GM06990 (cell line): Measurements from ENCODE around the gene YKT6.

Source experiments
- DNase-seq: peaks from one replicate; pipeline ENCODE4 v3.0.0-alpha.2; 2011; ENCODE audit not compliant: insufficient read length; ENCODE audit errors: extremely low read depth
- H3K27me3 ChIP-seq: replicated peaks from 2 replicates; pipeline ENCODE4 v1.6.0; 2011; ENCODE audit warnings: low read length; ENCODE audit not compliant: control insufficient read depth, insufficient read depth
- H3K36me3 ChIP-seq: 2 replicates; pipeline ENCODE4 v1.5.1; 2011; ENCODE audit warnings: low read length; ENCODE audit not compliant: control insufficient read depth, insufficient read depth
- H3K4me3 ChIP-seq: replicated peaks from 2 replicates; pipeline ENCODE4 v1.5.1; 2011; ENCODE audit warnings: low read depth, mild to moderate bottlenecking, control low read depth, low read length
- TF ChIP-seq, protein P1 (sequence below): IDR thresholded peaks from 2 replicates; pipeline ENCODE4 v1.5.1; 2011; ENCODE audit warnings: low read length, control low read depth, mild to moderate bottlenecking, inconsistent platforms; ENCODE audit not compliant: insufficient read depth, poor library complexity, severe bottlenecking

YKT6 gene

GRCh38 chr7:44175730-44176129 lies 25.0 kb upstream of the YKT6 start:
- no peak for DNase-seq
- TF ChIP-seq, protein P1, sequence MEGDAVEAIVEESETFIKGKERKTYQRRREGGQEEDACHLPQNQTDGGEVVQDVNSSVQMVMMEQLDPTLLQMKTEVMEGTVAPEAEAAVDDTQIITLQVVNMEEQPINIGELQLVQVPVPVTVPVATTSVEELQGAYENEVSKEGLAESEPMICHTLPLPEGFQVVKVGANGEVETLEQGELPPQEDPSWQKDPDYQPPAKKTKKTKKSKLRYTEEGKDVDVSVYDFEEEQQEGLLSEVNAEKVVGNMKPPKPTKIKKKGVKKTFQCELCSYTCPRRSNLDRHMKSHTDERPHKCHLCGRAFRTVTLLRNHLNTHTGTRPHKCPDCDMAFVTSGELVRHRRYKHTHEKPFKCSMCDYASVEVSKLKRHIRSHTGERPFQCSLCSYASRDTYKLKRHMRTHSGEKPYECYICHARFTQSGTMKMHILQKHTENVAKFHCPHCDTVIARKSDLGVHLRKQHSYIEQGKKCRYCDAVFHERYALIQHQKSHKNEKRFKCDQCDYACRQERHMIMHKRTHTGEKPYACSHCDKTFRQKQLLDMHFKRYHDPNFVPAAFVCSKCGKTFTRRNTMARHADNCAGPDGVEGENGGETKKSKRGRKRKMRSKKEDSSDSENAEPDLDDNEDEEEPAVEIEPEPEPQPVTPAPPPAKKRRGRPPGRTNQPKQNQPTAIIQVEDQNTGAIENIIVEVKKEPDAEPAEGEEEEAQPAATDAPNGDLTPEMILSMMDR = no peak
- H3K27me3 ChIP-seq = no peaks in the 10 kb centered on the region; the same call in 1 of the 2 replicates
- H3K36me3 ChIP-seq = no peaks in the 10 kb centered on the region
- H3K4me3 ChIP-seq = no peak overlapping the region

DNA sequence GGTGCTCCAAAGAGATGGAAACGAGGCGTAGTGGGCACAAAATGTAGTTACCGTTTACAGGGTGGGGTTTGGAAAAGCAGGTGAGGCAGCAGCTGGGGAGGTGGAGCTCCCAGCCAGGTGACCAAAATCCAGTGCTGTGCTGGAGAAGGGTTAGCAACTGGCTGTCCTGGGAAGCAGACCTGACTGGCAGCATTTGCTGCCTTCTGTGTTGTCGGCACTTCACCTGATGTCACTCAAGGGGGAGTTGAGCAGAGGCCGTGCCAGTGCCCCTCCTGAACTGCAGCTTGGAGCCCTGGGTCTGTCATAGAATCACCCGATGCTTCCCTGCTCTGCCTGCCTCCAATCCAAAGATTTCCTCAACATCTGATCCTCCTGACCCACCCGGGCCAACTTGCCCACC lies 24.3 kb upstream of the YKT6 start:
- H3K27me3 ChIP-seq = no peaks in the 10 kb centered on the region; the same call in 1 of the 2 replicates
- H3K4me3 ChIP-seq = no peak overlapping the region
- no peaks in the 10 kb centered on the region for H3K36me3 ChIP-seq
- TF ChIP-seq, protein P1 = no peak
- no peak for DNase-seq

DNA sequence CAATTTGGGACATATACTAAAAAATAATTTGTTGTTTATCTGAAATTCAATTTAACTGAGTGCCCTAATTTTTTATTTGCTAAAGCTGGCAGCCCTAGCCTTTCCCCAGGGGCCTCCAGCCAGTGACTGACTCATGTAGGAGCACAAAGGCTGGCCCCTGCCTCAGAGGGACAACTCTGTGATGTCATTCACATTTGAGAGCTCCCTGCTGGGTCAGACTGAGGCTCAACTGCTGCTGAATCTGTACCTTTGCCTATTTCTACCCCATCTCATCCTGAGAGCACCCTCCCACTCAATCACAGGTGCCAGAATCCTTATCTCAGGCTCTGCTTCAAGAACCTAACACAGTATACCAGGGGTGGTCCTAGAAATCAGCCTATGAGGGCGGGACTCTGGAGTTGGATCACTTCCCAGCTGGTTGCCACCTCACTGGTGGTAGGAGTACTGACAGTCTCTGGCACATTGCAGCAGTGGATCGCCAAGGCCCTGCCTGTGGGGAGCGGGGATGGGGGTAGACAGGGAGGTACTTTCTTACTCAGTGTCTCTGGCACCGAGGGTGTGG lies 23.1 kb upstream of the YKT6 start:
- DNase-seq = no peak

DNA sequence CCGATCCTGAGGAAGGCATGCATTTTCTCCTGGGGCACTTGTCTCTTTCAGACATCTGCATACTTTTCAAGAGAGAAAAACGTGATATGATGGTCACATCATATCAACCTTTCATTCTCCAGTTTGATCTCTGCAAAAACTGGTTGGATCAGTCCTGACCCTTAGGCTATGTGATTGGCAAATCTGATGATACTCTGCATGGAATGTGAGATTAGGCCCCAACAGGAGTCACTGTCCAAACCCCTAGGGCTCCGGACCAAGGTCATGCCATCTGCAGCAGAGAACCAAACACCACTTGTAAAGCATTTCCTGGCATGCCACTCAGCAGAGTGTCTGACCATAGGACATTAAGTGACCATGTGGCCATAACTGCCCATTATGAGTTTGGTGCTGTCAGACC lies 20.1 kb upstream of the YKT6 start:
- TF ChIP-seq, protein P1 = no peak

More for the DNA sequence above, 23.1 kb upstream of the YKT6 start:
- no peak overlapping the region for H3K4me3 ChIP-seq
- TF ChIP-seq, protein P1 = no peak
- no peaks in the 10 kb centered on the region for H3K36me3 ChIP-seq
- H3K27me3 ChIP-seq = peaks cover under 1% of the 10 kb centered on the region

DNA sequence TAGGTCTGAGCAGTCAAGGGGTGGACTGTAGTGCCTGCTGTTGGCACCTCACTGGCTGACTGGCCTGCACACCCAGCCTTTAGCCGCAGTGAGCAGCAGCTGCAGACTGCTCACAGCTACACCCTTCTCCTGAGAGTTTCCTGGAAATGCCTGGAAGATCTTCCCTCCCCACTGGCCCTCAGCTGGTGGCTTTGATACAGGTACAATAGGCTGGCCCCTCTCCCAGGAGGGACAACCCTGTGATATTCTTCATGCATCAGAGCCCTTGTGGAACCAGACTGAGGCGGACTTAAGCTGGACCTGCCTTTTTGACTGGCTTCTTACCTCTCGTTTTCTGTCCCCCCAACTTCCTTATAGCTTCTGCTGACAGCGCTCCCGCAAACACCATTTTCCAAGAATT lies 18.0 kb upstream of the YKT6 start:
- Histone ChIP-seq H3K27me3 (peaks cover 1% of the 10 kb centered on the region), H3K36me3 (no peaks in the 10 kb centered on the region), H3K4me3 (no peak overlapping the region)
- TF ChIP-seq, protein P1 = no peak
- no peak for DNase-seq

More for the DNA sequence above, 20.1 kb upstream of the YKT6 start:
- no peak for DNase-seq
- H3K4me3 ChIP-seq = no peak overlapping the region
- H3K27me3 ChIP-seq = peaks cover 1% of the 10 kb centered on the region
- H3K36me3 ChIP-seq = no peaks in the 10 kb centered on the region

DNA sequence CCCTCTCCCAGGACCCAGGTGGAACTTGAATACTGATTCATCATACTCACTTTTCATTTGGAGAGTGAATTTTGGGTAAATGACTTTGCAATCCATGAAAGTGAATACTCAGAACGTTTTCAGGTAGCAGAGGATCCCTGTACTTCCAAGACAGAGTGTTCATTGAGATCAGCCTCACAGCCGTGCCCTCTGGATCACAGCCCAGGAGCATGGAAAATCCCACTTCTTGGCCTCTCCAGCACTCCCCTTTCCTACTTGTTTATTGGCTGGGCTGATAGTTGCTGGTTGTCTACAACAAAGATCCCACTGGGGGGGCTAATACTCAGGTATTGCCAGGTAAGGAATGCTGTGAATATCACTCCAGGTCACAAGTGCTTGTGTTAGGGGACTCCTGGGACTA lies 17.4 kb upstream of the YKT6 start:
- Histone ChIP-seq H3K4me3 (no peak overlapping the region), H3K36me3 (no peaks in the 10 kb centered on the region), H3K27me3 (peaks cover 1% of the 10 kb centered on the region)
- DNase-seq = no peak
- TF ChIP-seq, protein P1 = no peak
